Kidney tubule cell (primary cell): ENCODE measurements around the gene LANCL1.
A peak's percentile ranks its signal among the peaks of the same experiment; 100 is the strongest.

Source experiments
- DNase-seq: peaks from one replicate; pipeline ENCODE4 v3.0.0-alpha.2; 2018; ENCODE audit warnings: low spot score

LANCL1 gene

GRCh38 chr2:210476194-210477128, at the start of gene LANCL1:
Gene LANCL1 (minus strand): TSS chr2:210476759. CDS start chr2:210476396, 363 bp downstream.
- DNase-seq, result peak; percentile 89

GRCh38 chr2:210524533-210524932, 48.0 kb upstream of the LANCL1 start:
- DNase-seq, result no peak

GRCh38 chr2:210523650-210524289, 47.2 kb upstream of the LANCL1 start:
- DNase-seq, result no peak

GRCh38 chr2:210522399-210522798, 45.8 kb upstream of the LANCL1 start:
- DNase-seq, result no peak

GRCh38 chr2:210519594-210519993, 43.0 kb upstream of the LANCL1 start:
- DNase-seq, result no peak

GRCh38 chr2:210517264-210517663, 40.7 kb upstream of the LANCL1 start:
- DNase-seq, result no peak

GRCh38 chr2:210515911-210516310, 39.4 kb upstream of the LANCL1 start:
- DNase-seq, result no peak

GRCh38 chr2:210503725-210504191, 27.2 kb upstream of the LANCL1 start:
- no peak for DNase-seq

- DNase-seq, result peak; percentile 62
Measured at GRCh38 chr2:210503001-210503623, 26.6 kb upstream of the LANCL1 start.

- DNase-seq, result no peak
Measured at GRCh38 chr2:210496512-210496911, 20.0 kb upstream of the LANCL1 start.

GRCh38 chr2:210493528-210493927, 17.0 kb upstream of the LANCL1 start:
- no peak for DNase-seq

- no peak for DNase-seq
Measured at GRCh38 chr2:210481601-210482175, 5.1 kb upstream of the LANCL1 start.

GRCh38 chr2:210480764-210481163, 4.2 kb upstream of the LANCL1 start:
- no peak for DNase-seq

GRCh38 chr2:210480079-210480478, 3.5 kb upstream of the LANCL1 start:
- no peak for DNase-seq

- no peak for DNase-seq
Measured at GRCh38 chr2:210478661-210479060, 2.1 kb upstream of the LANCL1 start.

GRCh38 chr2:210477496-210477895, 937 bp upstream of the LANCL1 start:
- DNase-seq, result peak; percentile 36

- no peak for DNase-seq
Measured at GRCh38 chr2:210475706-210476105, 853 bp downstream of the LANCL1 start.

- DNase-seq, result no peak
Measured at GRCh38 chr2:210474776-210475175, 1.8 kb downstream of the LANCL1 start.

GRCh38 chr2:210461401-210461800, 15.2 kb downstream of the LANCL1 start:
- DNase-seq, result no peak

- DNase-seq, result no peak
Measured at GRCh38 chr2:210460322-210461227, 16.0 kb downstream of the LANCL1 start.

- no peak for DNase-seq
Measured at GRCh38 chr2:210459880-210460279, 16.7 kb downstream of the LANCL1 start.
